ENCODE measurements around the gene CREB5. TPM values are rescaled to one million over a fixed set of nuclear protein-coding genes. Genes with fewer than 3 reads are reported as not detected.

Gene CREB5
- total and polyA plus RNA-seq, 2 donors (not counting 3 experiments of a cell fraction or from before 2014, with no cell fraction given) = 19.6 to 28.4 TPM

DNA sequence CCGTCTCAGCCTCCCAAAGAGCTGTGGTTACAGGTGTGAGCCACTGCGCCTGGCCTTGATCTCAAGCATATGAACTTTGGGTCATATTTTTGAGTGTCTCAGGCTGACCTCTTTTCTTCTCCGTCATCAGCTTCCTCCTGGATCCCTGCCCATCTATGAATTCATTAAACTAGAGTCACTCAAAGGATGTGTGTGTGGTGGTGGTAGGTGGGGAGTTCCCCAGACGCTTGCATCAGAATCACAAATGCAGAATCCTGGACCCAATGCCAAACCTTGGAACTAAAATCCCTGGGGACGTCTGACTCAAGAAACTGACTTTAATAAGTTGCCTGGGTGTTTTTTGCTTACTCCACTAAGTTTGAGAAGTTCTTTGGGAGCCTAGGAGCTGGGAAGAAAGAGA, 6.7 kb upstream of the CREB5 start:
- no peak overlapping the region for H3K27ac ChIP-seq (ENCODE audit: insufficient read depth, low read depth, low read length)

More for the DNA sequence above, 6.7 kb upstream of the CREB5 start:
- intact Hi-C loops (cut with micrococcal nuclease) (loop anchor here (5.0 kb wide), 1 partner anchor 447 kb away; no protein-coding TSS in a partner anchor), dilution Hi-C loops (cut with MboI; ENCODE audit: extremely low pct_ligation_motif_present, low sequenced_read_pairs) (no loop called here)
- Histone ChIP-seq H3K4me3 (replicated peaks in 1 of 3; ENCODE audit: insufficient read depth in 1 of 3, low read depth in 1 of 3, low read length in 3 of 3) (no peak overlapping the region), H3K9me1 (replicated peaks; ENCODE audit: control insufficient read depth, extremely low read depth, insufficient read depth, low read length) (no peaks in the 10 kb centered on the region), H3K4me1 (ENCODE audit: control insufficient read depth, extremely low read depth, insufficient read depth, low read length) (peaks cover 10% of the 10 kb centered on the region), H3K36me3 (ENCODE audit: control insufficient read depth in 2 of 2, extremely low read depth in 1 of 2, insufficient read depth in 2 of 2, low read length in 2 of 2) (no peaks in the 10 kb centered on the region), H3K79me2 (ENCODE audit: control insufficient read depth, insufficient read depth, low read length) (no peaks in the 10 kb centered on the region), H3K9me3 (replicated peaks; ENCODE audit: control insufficient read depth, insufficient read depth, low read length) (no peaks in the 10 kb centered on the region), H3K9ac (replicated peaks; ENCODE audit: extremely low read depth, insufficient read depth, low read length) (no peak overlapping the region), H3K27me3 (ENCODE audit: control insufficient read depth in 2 of 2, insufficient read depth in 2 of 2, low read length in 2 of 2) (no peaks in the 10 kb centered on the region), H3K4me2 (ENCODE audit: insufficient read depth, low read length) (no peak overlapping the region), H2AFZ (ENCODE audit: low read depth, low read length) (no peak overlapping the region), H4K20me1 (replicated peaks; ENCODE audit: control insufficient read depth, extremely low read depth, insufficient read depth, low read length) (no peaks in the 10 kb centered on the region)
- POLR2A ChIA-PET = no interaction called here
- CTCF ChIA-PET = interaction anchor here (1.8 to 2.0 kb wide), 2 partner anchors 11 to 221 kb away, joined by 4 read pairs; no protein-coding TSS in a partner anchor
- no TSS peak for BruUV-seq (replicated peaks)
- no peak for TF ChIP-seq GATA2 (IDR thresholded peaks at IDR 0.05; ENCODE audit: insufficient read depth, insufficient read length, low read depth, low read length)
- no peak for TF ChIP-seq MYC (IDR thresholded peaks at IDR 0.05; ENCODE audit: low read depth, low read length)
- no peak for TF ChIP-seq JUN (IDR thresholded peaks at IDR 0.05; ENCODE audit: borderline replicate concordance, insufficient read depth, insufficient read length, low read depth)
- TF ChIP-seq, protein P1, sequence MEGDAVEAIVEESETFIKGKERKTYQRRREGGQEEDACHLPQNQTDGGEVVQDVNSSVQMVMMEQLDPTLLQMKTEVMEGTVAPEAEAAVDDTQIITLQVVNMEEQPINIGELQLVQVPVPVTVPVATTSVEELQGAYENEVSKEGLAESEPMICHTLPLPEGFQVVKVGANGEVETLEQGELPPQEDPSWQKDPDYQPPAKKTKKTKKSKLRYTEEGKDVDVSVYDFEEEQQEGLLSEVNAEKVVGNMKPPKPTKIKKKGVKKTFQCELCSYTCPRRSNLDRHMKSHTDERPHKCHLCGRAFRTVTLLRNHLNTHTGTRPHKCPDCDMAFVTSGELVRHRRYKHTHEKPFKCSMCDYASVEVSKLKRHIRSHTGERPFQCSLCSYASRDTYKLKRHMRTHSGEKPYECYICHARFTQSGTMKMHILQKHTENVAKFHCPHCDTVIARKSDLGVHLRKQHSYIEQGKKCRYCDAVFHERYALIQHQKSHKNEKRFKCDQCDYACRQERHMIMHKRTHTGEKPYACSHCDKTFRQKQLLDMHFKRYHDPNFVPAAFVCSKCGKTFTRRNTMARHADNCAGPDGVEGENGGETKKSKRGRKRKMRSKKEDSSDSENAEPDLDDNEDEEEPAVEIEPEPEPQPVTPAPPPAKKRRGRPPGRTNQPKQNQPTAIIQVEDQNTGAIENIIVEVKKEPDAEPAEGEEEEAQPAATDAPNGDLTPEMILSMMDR (IDR thresholded peaks at IDR 0.05; ENCODE audit: extremely low read depth in 1 of 2, insufficient read depth in 1 of 2, low read depth in 1 of 2, low read length in 2 of 2) = no peak
- no peak for TF ChIP-seq EZH2 (IDR thresholded peaks at IDR 0.05; ENCODE audit: borderline replicate concordance, low read depth, low read length, severe bottlenecking)
- TF ChIP-seq POLR2A (IDR thresholded peaks at IDR 0.05; ENCODE audit: low read depth, low read length) = no peak
- TF ChIP-seq POLR2AphosphoS5 (IDR thresholded peaks at IDR 0.05; ENCODE audit: insufficient read depth, low read depth, low read length) = no peak
- no peak for TF ChIP-seq FOS (IDR thresholded peaks at IDR 0.05; ENCODE audit: borderline replicate concordance, insufficient read depth, low read length)
- TF ChIP-seq, protein P2, sequence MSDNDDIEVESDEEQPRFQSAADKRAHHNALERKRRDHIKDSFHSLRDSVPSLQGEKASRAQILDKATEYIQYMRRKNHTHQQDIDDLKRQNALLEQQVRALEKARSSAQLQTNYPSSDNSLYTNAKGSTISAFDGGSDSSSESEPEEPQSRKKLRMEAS (IDR thresholded peaks at IDR 0.05; ENCODE audit: insufficient read depth, insufficient read length) = no peak
- FAIRE-seq (no peak), DNase-seq (ENCODE audit: low read depth, low spot score) (peak; percentile 56)

Data from endothelial cell of umbilical vein (primary cell).